C4-2B (cell line): ENCODE results near the gene CHCT1.

Experiments
- ZFX ChIP-seq: fragments of 450-650 bp; IDR thresholded peaks from 2 replicates; pipeline ENCODE4 v1.6.1; 2017
- TF ChIP-seq, protein P1 (sequence below): fragments of 450-650 bp; conservative IDR thresholded peaks from 2 replicates; pipeline ENCODE4 v1.5.1; 2017; ENCODE audit warnings: mild to moderate bottlenecking

DNA sequence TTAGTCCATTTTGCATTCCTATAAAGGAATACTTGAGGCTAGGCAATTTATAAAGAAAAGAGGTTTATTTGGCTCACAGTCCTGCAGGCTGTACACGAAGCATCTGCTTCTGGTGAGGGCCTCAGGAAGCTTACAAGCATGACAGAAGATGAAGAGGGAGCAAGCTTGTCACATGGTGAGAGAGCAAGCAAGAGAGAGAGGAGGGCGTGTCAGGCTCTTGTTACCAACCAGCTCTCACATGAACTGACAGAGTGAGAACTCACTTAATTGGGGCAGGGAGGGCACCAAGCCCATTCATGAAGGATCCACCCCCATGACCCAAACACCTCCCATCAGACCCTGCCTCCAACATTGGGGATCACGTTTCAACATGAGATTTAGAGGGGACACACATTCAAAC is 1.6 kb downstream of the CHCT1 start:
- TF ChIP-seq, protein P1, sequence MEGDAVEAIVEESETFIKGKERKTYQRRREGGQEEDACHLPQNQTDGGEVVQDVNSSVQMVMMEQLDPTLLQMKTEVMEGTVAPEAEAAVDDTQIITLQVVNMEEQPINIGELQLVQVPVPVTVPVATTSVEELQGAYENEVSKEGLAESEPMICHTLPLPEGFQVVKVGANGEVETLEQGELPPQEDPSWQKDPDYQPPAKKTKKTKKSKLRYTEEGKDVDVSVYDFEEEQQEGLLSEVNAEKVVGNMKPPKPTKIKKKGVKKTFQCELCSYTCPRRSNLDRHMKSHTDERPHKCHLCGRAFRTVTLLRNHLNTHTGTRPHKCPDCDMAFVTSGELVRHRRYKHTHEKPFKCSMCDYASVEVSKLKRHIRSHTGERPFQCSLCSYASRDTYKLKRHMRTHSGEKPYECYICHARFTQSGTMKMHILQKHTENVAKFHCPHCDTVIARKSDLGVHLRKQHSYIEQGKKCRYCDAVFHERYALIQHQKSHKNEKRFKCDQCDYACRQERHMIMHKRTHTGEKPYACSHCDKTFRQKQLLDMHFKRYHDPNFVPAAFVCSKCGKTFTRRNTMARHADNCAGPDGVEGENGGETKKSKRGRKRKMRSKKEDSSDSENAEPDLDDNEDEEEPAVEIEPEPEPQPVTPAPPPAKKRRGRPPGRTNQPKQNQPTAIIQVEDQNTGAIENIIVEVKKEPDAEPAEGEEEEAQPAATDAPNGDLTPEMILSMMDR, result no peak
- no peak for TF ChIP-seq ZFX
